HEK293T (cell line): ENCODE measurements around the gene HPSE2.
A peak's percentile ranks its signal among the peaks of the same experiment; 100 is the strongest.

Source experiments
- CTCF ChIA-PET: fragments of 350-600 bp; formaldehyde crosslinking; extraction: SDS; loops from one replicate; lab custom pipeline; 2021; ENCODE audit warnings: antibody characterized with exemption, inconsistent platforms; lab: Yijun Ruan, JAX
- POLR2A ChIA-PET: fragments of 350-600 bp; formaldehyde crosslinking; extraction: SDS; loops from one replicate; lab custom pipeline; 2020; ENCODE audit warnings: antibody characterized with exemption, inconsistent platforms; lab: Yijun Ruan, JAX
- DNase-seq: peaks from one replicate; pipeline ENCODE4 v3.0.0; 2012; ENCODE audit warnings: mixed read lengths; ENCODE audit errors: extremely low spot score
- ARNT ChIP-seq: fragments of 450-650 bp; IDR thresholded peaks from 2 replicates; pipeline ENCODE4 v1.6.1; 2017; ENCODE audit warnings: mild to moderate bottlenecking
- BHLHE40 ChIP-seq: fragments of 450-650 bp; IDR thresholded peaks from 2 replicates; pipeline ENCODE4 v1.6.1; 2016; ENCODE audit warnings: mild to moderate bottlenecking, moderate library complexity, borderline replicate concordance
- CTBP1 ChIP-seq: fragments of 450-650 bp; IDR thresholded peaks from 2 replicates; pipeline ENCODE4 v1.6.1; 2016; ENCODE audit warnings: borderline replicate concordance
- ELF4 ChIP-seq: fragments of 450-650 bp; IDR thresholded peaks from 2 replicates; pipeline ENCODE4 v1.6.1; 2017; ENCODE audit warnings: antibody characterized with exemption
- FOXA1 ChIP-seq: fragments of 450-650 bp; IDR thresholded peaks from 2 replicates; pipeline ENCODE4 v1.6.1; 2016; ENCODE audit warnings: mild to moderate bottlenecking
- FOXK2 ChIP-seq: fragments of 450-650 bp; IDR thresholded peaks from 2 replicates; pipeline ENCODE4 v1.6.1; 2016; ENCODE audit warnings: mild to moderate bottlenecking
- FOXM1 ChIP-seq: fragments of 450-650 bp; IDR thresholded peaks from 2 replicates; pipeline ENCODE4 v1.6.1; 2017; ENCODE audit warnings: mild to moderate bottlenecking, borderline replicate concordance
- HDGF ChIP-seq: fragments of 450-650 bp; IDR thresholded peaks from 2 replicates; pipeline ENCODE4 v1.6.1; 2017; ENCODE audit warnings: antibody characterized with exemption, borderline replicate concordance
- L3MBTL2 ChIP-seq: fragments of 450-650 bp; conservative IDR thresholded peaks from 2 replicates; pipeline ENCODE4 v1.6.1; 2016; ENCODE audit warnings: mild to moderate bottlenecking
- LEF1 ChIP-seq: fragments of 450-650 bp; IDR thresholded peaks from 2 replicates; pipeline ENCODE4 v1.6.1; 2017; ENCODE audit warnings: mild to moderate bottlenecking, borderline replicate concordance
- NFRKB ChIP-seq: fragments of 450-650 bp; IDR thresholded peaks from 2 replicates; pipeline ENCODE4 v1.6.1; 2016; ENCODE audit warnings: mild to moderate bottlenecking, moderate library complexity
- SP1 ChIP-seq: fragments of 450-650 bp; IDR thresholded peaks from 2 replicates; pipeline ENCODE4 v1.6.1; 2017
- SUZ12 ChIP-seq: fragments of 450-650 bp; IDR thresholded peaks from 2 replicates; pipeline ENCODE4 v1.6.1; 2016; ENCODE audit warnings: mild to moderate bottlenecking
- TARDBP ChIP-seq: fragments of 450-650 bp; IDR thresholded peaks from 2 replicates; pipeline ENCODE4 v1.6.1; 2016
- ZNF384 ChIP-seq: fragments of 450-650 bp; IDR thresholded peaks from 2 replicates; pipeline ENCODE4 v1.6.1; 2016
- TF ChIP-seq, protein P1 (sequence below): fragments of 450-650 bp; IDR thresholded peaks from 2 replicates; pipeline ENCODE4 v1.6.1; 2016

The HPSE2 gene

DNA sequence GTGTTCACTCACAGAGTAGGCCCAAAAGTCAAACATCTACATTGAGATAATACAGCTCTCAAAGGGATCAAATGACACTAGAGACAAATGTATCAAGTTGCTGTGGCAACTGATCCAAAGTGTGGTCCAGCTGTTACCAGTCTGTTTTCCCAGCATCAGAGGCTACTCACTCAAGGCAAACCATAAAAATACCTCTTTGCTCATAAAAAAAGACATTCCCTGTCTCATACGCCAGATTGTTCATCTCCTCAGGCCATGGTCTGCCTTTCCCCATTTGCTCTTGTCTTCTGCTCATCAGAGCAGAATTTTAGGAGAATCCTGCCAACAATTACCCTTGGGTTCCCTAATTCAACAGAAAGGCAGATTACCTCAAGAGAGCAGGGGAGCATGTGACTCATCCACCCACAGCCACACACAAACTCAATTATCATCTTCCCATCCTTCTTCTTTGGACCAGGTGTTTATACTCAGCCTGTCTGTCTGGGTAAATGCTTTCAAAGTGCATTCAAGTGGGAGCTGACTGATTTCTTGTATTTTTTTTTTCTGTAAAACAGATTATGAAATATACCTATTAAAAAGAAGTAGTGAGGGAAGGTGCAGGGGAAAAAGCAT, 562.4 kb downstream of the HPSE2 start:
- TF ChIP-seq FOXA1 (no peak), BHLHE40 (no peak), HDGF (no peak), L3MBTL2 (no peak), NFRKB (no peak), CTBP1 (no peak), ELF4 (no peak), FOXM1 (no peak), FOXK2 (no peak), LEF1 (no peak), TARDBP (no peak), ARNT (no peak), ZNF384 (no peak), SUZ12 (no peak), SP1 (no peak)
- TF ChIP-seq, protein P1, sequence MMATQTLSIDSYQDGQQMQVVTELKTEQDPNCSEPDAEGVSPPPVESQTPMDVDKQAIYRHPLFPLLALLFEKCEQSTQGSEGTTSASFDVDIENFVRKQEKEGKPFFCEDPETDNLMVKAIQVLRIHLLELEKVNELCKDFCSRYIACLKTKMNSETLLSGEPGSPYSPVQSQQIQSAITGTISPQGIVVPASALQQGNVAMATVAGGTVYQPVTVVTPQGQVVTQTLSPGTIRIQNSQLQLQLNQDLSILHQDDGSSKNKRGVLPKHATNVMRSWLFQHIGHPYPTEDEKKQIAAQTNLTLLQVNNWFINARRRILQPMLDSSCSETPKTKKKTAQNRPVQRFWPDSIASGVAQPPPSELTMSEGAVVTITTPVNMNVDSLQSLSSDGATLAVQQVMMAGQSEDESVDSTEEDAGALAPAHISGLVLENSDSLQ = no peak
- CTCF ChIA-PET = interaction anchor here (0.6 kb wide), 1 partner anchor 202 kb away, joined by 3 read pairs; no protein-coding TSS in a partner anchor
- DNase-seq = no peak
- POLR2A ChIA-PET = no interaction called here

DNA sequence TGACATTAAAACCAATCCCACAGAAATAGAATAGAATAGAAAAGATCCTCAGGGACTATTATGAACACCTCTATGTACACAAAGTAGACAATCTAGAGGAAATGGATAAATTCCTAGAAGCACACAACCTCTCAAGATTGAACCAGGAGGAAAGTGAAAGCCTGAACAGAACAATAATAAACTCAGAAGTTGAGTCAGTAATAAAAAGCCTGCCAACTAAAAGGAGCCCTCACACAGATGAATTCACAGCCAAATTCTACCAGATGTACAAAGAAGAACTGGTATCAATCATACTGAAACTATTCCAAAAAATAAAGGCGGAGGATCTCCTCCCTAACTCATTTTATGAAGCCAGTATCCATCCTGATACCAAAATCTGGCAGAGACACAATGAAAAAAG, 568.6 kb downstream of the HPSE2 start:
- TF ChIP-seq FOXA1 (no peak), TARDBP (no peak), NFRKB (no peak), ZNF384 (no peak), LEF1 (no peak), FOXK2 (no peak), FOXM1 (no peak), ELF4 (no peak), ARNT (no peak)
- CTCF ChIA-PET = no interaction called here
- no peak for DNase-seq
- POLR2A ChIA-PET = no interaction called here

DNA sequence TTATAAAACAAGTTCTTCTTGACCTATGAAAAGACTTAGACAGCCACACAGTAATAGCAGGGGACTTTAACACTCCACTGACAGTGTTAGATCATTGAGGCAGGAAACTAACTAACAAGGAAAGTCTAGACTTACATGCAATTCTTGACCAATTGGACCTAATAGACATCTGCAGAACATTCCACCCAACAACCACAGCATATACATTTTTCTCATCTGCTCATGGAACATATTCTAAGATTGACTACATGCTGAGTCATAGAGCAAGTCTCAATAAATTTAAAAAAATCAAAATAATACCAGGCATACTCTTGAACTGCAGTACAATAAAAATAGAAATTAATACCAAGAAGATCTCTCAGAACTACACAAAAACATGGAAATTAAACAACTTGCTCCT, 569.4 kb downstream of the HPSE2 start:
- CTCF ChIA-PET = no interaction called here
- no peak for DNase-seq
- POLR2A ChIA-PET = no interaction called here
- no peak for TF ChIP-seq NFRKB
- TF ChIP-seq ELF4 = no peak
- TF ChIP-seq SP1 = no peak
- no peak for TF ChIP-seq HDGF
- no peak for TF ChIP-seq ZNF384
- TF ChIP-seq FOXM1 = no peak
- TF ChIP-seq ARNT = no peak
- TF ChIP-seq FOXA1 = no peak
- no peak for TF ChIP-seq L3MBTL2

DNA sequence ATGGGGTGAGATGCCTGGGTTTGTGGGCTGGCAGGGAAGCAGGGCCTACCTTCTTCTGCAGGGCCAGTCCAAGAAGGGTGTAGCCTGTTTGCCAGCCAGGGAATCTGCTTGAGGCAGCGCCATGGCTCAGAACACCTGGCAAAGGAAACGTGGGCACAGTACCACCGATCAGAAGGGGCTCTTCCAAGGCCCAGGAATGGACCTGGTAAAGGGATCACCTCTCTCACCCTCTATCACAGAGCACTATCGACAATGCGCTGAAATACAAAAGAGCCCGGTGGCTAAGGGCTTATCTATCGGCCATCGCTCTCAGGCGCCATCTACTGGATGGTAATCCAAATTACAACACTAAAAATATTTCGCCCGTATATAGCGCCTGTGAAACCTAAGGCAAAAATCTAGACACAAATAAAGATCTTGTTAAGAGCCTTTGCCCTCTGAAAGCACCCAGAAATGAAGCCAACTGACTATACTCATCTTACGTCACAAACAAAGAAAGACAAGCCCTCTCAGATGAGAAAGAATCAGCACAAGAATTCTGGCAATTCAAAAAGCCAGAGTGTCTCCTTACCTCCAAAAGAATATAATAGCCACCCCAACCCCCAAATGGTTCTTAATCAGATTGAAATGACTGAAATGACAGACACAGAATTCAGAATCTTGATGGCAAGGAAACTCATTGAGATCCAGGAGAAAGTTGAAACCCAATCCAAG, 571.2 kb downstream of the HPSE2 start:
- CTCF ChIA-PET = no interaction called here

DNA sequence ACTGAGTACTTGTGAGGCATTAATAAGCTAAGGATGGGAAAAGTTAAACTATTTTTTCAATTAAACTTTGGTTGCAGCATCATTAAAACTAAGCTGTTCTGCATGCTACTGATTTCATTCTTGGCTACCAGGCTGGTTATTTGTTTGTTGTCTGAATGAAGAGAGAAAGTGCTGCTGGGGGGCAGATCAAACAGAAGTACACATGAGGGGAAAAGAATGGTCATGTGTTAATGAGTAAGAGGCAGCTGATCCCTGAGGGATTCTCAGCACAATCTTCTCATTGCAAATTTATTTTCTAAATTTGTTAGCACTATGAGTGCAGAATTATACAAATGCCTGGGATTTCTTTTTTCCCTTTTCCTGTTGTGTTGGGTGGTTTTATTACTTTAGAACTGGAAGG, 575.7 kb downstream of the HPSE2 start:
- no peak for DNase-seq
- POLR2A ChIA-PET = no interaction called here
- TF ChIP-seq ZNF384 = no peak
- TF ChIP-seq HDGF = no peak
- no peak for TF ChIP-seq LEF1
- TF ChIP-seq CTBP1 = no peak
- TF ChIP-seq SP1 = no peak
- no peak for TF ChIP-seq BHLHE40
- TF ChIP-seq ELF4 = no peak
- no peak for TF ChIP-seq NFRKB
- TF ChIP-seq SUZ12 = no peak
- TF ChIP-seq L3MBTL2 = no peak
- TF ChIP-seq, protein P1 = no peak
- CTCF ChIA-PET = no interaction called here

More for the DNA sequence above, 571.2 kb downstream of the HPSE2 start:
- no peak for TF ChIP-seq CTBP1
- POLR2A ChIA-PET = no interaction called here
- DNase-seq = peak; percentile 73

DNA sequence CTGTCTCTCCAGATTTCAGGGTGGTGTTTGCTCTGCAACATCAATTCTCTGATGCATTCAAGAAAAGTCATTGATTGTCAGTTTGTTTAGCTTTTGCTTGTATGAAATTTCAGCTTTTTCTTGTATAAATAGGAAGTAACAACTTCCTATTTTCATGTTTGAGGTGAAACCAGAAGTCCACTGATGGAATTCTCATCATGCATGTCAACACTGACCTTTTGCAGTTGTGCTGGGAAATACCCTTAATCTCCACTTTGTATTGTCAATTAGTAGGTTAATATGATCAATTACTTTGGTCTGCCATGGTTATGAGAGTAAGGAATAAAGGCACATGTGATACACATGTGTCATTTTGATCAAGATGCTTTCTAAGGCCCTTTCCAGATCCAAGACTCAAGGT, 580.2 kb downstream of the HPSE2 start:
- TF ChIP-seq ZNF384 = no peak
- no peak for TF ChIP-seq FOXM1
- TF ChIP-seq FOXK2 = no peak
- TF ChIP-seq, protein P1 = no peak
- no peak for TF ChIP-seq SP1
- TF ChIP-seq SUZ12 = no peak
- no peak for TF ChIP-seq FOXA1
- no peak for TF ChIP-seq BHLHE40
- ChIA-PET CTCF (interaction anchor here (0.7 kb wide), 1 partner anchor 513 kb away, joined by 3 read pairs; no protein-coding TSS in a partner anchor), POLR2A (no interaction called here)
- no peak for DNase-seq
